LNCaP clone FGC (cell line): Measurements from ENCODE around the gene DDB1.

Experiments
- DNase-seq: peaks from one replicate; pipeline ENCODE4 v3.0.0-alpha.2; 2011; ENCODE audit warnings: low read depth
- H3K4me3 ChIP-seq: 2 replicates; pipeline ENCODE4 v1.5.1; 2011; ENCODE audit warnings: mild to moderate bottlenecking, low read depth, low read length, control low read depth
- TF ChIP-seq, protein P1 (sequence below): IDR thresholded peaks from 2 replicates; pipeline ENCODE4 v1.5.1; 2012; ENCODE audit warnings: mild to moderate bottlenecking; ENCODE audit not compliant: control insufficient read depth, insufficient read depth; ENCODE audit errors: extremely low read depth

The DDB1 gene

DNA sequence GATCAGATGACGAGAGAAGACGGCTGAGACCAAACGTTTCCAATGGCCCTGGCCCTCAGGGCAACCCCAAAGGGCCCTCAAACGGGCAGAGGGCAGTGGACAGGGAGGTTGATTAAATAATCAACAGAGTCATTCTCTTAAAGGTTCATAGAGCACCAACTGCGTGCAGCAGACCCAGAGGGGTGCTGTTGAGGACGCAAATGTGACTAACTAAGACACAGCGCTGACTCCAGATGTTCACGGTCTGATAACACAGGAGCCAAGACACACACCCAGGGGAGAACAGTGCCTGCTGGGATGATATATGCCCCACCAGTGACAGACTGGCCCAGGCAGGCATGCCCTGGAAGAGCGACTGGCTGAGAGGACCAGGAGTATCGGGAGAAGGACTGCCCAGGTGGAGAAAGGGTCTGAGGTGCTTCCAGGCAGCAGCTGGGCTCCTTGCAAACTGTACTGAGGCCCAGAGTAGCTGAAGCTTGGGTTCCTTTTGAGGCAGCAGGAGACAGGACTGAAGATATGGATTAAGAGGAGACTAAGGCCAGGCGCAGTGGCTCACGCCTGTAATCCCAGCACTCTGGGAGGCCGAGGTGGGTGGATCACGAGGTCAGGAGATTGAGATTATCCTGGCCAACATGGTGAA lies 45.4 kb downstream of the DDB1 start:
- no peak for DNase-seq
- H3K4me3 ChIP-seq: no peak overlapping the region
- TF ChIP-seq, protein P1, sequence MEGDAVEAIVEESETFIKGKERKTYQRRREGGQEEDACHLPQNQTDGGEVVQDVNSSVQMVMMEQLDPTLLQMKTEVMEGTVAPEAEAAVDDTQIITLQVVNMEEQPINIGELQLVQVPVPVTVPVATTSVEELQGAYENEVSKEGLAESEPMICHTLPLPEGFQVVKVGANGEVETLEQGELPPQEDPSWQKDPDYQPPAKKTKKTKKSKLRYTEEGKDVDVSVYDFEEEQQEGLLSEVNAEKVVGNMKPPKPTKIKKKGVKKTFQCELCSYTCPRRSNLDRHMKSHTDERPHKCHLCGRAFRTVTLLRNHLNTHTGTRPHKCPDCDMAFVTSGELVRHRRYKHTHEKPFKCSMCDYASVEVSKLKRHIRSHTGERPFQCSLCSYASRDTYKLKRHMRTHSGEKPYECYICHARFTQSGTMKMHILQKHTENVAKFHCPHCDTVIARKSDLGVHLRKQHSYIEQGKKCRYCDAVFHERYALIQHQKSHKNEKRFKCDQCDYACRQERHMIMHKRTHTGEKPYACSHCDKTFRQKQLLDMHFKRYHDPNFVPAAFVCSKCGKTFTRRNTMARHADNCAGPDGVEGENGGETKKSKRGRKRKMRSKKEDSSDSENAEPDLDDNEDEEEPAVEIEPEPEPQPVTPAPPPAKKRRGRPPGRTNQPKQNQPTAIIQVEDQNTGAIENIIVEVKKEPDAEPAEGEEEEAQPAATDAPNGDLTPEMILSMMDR: no peak

DNA sequence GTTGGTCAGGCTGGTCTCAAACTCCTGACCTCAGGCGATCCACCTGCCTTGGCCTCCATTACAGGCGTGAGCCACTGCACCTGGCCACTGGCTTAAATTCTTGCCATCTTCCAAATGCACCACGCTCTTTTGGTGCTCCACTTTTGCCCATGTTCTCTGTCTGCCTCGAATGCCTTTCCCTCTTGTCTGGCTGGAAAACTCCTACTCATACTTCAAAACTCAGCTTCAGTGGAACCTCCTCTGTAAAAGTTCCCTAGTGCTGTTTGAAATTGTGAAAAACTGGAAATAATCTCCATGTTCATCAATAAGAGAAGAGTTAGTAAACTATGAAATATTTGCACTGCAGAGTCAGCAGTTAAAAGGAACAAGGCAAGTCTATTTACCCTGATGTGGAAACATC lies 49.3 kb downstream of the DDB1 start:
- no peak overlapping the region for H3K4me3 ChIP-seq
- no peak for DNase-seq
- TF ChIP-seq, protein P1: no peak

DNA sequence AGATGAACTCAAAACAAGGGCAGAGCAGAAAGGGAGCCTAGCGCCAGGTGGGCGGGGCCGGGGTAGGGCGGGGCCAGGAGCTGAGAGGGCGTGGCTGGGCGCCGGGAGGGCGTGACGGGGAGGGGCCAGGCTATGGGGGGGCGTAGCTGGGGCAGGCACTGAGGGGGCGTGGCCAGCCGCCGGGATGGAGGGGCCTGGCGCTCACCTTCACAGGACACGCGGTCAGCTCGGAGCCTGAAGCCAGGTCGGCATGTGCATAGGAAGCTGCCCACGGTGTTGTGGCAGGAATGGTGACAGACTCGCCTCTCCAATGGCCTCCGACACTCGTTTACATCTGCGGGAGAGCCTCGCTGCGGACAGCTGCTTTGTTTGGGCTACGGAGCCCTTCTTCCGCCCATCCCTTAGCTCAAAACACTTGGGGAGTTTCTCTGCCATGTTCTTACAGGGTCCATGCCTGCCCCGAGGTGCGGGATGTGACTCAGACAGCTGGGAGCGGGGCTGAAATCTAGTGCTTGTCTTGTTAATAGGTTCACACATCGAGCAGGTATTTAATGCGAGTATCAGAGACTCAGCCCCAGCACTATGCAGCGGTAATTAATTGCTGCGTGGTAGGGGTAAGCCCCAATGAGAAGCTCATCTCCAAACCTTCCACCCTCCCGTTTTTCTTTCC lies 51.2 kb downstream of the DDB1 start:
- no peak overlapping the region for H3K4me3 ChIP-seq
- no peak for DNase-seq
- TF ChIP-seq, protein P1: no peak

DNA sequence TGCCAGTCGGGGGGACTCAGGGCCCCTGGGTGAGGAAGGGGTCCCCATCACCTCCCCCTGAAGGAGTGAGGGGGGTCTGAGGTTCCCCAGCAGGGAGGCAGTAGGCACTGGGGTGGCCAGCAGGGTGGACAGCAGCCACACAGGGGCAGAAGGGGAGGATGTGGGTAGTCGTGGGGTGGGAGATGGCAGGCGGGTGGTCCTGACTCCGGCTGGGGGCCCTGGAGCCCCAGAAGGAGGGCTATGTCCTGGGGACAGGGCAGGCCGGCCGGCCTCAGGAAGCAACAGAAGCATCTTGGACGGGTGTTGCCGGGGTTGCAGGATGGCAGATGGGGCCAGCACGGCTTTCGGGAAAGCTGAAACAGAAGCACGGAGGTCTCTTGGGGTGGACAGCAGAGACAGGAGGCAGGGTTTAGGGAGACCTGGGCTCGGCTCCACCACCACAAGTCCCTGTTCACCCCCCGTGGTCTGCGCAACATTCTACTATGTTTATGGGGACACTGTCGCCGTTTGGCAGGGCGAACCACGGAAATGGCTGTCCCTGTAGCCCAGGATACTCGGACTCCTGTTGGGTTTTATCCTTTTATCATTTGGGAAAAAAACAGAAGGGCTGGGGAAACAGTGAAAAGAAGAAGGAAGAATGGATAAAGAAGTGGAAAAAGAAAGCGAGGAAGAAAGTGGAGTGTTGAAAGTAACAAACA lies 51.9 kb downstream of the DDB1 start:
- no peak for DNase-seq
- TF ChIP-seq, protein P1: no peak
- no peak overlapping the region for H3K4me3 ChIP-seq

DNA sequence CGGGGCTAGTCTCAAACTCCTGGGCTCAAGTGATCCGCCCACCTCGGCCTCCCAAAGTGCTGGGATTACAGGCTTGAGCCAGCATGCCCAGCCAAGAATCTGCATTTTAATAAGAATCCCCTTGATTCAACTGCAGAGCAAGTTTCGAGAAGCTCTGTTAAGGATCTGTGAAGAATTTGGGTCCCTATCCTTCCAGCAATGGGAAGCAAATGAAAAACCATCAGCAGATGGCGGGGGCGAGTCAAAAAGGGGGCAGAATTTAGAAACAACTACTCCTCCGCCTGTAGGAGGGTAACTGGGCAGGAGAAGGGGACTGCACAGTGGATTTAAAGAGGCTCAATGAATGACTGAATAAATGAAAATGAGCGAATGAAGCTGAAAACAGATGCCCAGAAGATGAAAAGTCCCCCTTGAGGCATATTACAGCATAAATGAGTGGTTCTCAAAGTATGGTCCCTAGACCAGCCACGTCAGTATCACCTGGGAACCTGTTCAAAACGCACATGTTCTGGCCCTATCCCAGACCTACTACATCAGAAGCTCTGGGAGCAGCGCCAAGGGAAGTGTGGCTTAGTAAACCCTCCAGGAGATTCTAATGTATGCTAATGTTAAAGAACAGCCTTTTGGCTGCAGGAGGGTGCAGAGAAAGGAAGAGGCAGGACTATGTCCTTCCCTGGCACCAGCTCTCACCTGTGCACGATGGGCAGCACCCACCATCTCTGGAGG lies 52.8 kb downstream of the DDB1 start:
- peak; percentile 75 for DNase-seq
- H3K4me3 ChIP-seq: no peak overlapping the region
- TF ChIP-seq, protein P1: no peak

DNA sequence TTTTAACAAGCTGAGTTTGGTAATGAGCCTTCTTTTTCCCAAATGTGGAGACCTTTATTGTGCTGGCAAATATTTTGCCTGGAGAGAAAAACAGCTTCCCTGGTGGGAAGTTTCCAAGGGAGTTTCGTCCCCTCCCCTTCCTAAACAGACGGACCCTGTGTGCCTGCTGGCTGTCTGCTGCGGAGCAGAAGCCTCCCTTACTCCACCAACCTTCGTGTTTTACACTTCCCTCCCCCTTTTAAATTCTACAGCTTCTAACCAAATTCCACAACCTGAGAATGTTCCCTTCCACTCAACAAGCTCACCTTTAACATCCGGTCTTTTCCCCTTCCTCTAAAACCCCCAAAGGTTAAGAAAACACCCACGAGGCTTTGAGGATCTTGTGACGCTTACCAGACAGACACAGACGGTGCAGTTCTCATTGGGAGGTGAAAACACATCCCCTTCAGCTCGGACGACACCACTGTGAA lies 54.9 kb downstream of the DDB1 start:
- TF ChIP-seq, protein P1: no peak
- no peak overlapping the region for H3K4me3 ChIP-seq
- no peak for DNase-seq
